Thoracic aorta (tissue), 2 donors: ENCODE results near the gene CNNM1. TPM values are rescaled to one million over a fixed set of nuclear protein-coding genes. Genes with fewer than 3 reads are reported as not detected.

ENCODE experiments used
- ATAC-seq: fragments of 150-250 bp; one replicate; pipeline ENCODE4 v1.8.0; 2017; ENCODE audit warnings: low read depth; ENCODE audit not compliant: insufficient number of reproducible peaks, low FRiP score
- DNase-seq: peaks from one replicate; pipeline ENCODE4 v3.0.0-alpha.2; 2020; ENCODE audit warnings: low spot score
- H3K27ac ChIP-seq, 2 donors: fragments of 200-600 bp; sonication (generic); 1 replicate in 1 of 2; 2 replicates in 1 of 2; pipeline ENCODE4 v1.5.1; 2016; ENCODE audit warnings: mild to moderate bottlenecking in 2 of 2, moderate library complexity in 2 of 2
- H3K27me3 ChIP-seq: fragments of 200-600 bp; sonication (generic); replicated peaks from 2 replicates; pipeline ENCODE4 v1.6.0; 2016; ENCODE audit warnings: mild to moderate bottlenecking; ENCODE audit not compliant: insufficient read depth
- H3K36me3 ChIP-seq: fragments of 200-600 bp; sonication (generic); one replicate; pipeline ENCODE4 v1.5.1; 2016
- H3K4me1 ChIP-seq, 2 donors: fragments of 200-600 bp; sonication (generic); 1 replicate in 1 of 2; 2 replicates in 1 of 2; pipeline versions ENCODE4 v1.5.1 to v1.6.0; 2016; ENCODE audit warnings: low read depth in 2 of 2, mild to moderate bottlenecking in 1 of 2; ENCODE audit not compliant: control insufficient read depth in 1 of 2
- H3K4me3 ChIP-seq: fragments of 200-600 bp; sonication (generic); 2 replicates; pipeline ENCODE4 v1.5.1; 2016; ENCODE audit warnings: mild to moderate bottlenecking
- H3K9me3 ChIP-seq: fragments of 200-600 bp; sonication (generic); 2 replicates; pipeline ENCODE4 v1.5.1; 2016
- CTCF ChIP-seq: fragments of 200-600 bp; sonication (generic); IDR thresholded peaks from one replicate; pipeline ENCODE4 v1.5.1; 2019; ENCODE audit warnings: antibody characterized with exemption
- total RNA-seq, 2 donors: library from RNA; depleted of rRNA; stranded (reverse); fragments of >200 nt; gene quantifications; one replicate each; pipeline versions ENCODE4 v1.1.0 to v1.2.3, GENCODE V29; 2016

Gene CNNM1
- total RNA-seq, 2 donors from 2014 or later = 0.35 to 0.68 TPM

GRCh38 chr10:99372546-99373271, 43.6 kb downstream of the CNNM1 start:
- Histone ChIP-seq H3K36me3 (no peaks in the 10 kb centered on the region), H3K27ac (no peak overlapping the region), H3K4me3 (no peak overlapping the region), H3K4me1 (no peaks in the 10 kb centered on the region), H3K27me3 (no peaks in the 10 kb centered on the region), H3K9me3 (no peaks in the 10 kb centered on the region)
- no peak for ATAC-seq
- no peak for TF ChIP-seq CTCF
- DNase-seq = no peak

DNA sequence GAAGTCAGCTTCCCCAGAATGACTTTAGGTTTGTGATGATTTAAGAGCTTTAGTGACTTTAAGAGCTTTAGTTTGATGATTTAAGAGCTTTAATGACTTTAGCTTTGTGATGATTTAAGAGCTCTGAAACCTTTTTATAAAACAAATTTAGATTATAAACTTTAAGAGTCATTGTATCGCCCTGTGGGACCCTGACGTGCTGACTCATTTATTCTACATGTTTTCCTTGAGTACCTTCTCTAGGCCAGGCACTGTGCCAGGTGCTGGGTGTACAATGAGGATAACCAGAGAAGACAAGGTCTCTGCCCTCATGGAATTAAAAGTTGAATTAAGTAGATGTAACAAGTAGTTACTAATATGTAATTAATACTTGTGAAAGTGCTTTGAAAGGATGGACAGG, 45.4 kb downstream of the CNNM1 start:
- no peaks in the 10 kb centered on the region for H3K4me1 ChIP-seq
- H3K4me3 ChIP-seq = no peak overlapping the region
- no peak for TF ChIP-seq CTCF
- no peaks in the 10 kb centered on the region for H3K27me3 ChIP-seq
- no peak for DNase-seq
- H3K36me3 ChIP-seq = no peaks in the 10 kb centered on the region
- H3K9me3 ChIP-seq = no peaks in the 10 kb centered on the region
- no peak for ATAC-seq
- H3K27ac ChIP-seq = no peak overlapping the region

DNA sequence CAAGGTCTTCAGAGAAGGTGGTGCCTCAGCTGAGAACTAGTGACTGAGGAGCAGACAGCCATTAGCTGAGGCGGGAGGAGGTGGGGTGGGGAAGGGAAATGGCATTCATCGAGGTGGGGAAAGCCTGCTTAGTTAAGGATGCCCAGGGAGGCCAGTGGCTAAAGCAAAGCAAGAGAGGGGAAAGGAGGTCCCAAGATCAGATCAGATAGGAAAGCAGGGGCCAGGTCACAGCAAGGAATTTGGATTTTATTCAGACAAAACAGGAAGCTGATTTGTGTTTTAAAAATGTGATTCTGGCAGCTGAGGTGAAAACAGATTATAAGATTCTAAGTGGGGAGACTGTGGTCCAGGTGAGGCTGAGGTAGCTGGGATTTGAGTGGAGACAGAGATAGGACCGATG, 45.8 kb downstream of the CNNM1 start:
- ATAC-seq (no peak), DNase-seq (no peak)
- Histone ChIP-seq H3K4me1 (no peaks in the 10 kb centered on the region), H3K27me3 (no peaks in the 10 kb centered on the region), H3K36me3 (no peaks in the 10 kb centered on the region), H3K4me3 (no peak overlapping the region), H3K27ac (no peak overlapping the region), H3K9me3 (no peaks in the 10 kb centered on the region)
- no peak for TF ChIP-seq CTCF

- Histone ChIP-seq H3K9me3 (no peaks in the 10 kb centered on the region), H3K27ac (no peak overlapping the region), H3K4me1 (no peaks in the 10 kb centered on the region)
Measured at GRCh38 chr10:99375426-99375825, 46.3 kb downstream of the CNNM1 start.

GRCh38 chr10:99382176-99382575, 53.0 kb downstream of the CNNM1 start:
- DNase-seq = no peak
- no peak for ATAC-seq
- no peaks in the 10 kb centered on the region for H3K9me3 ChIP-seq
- TF ChIP-seq CTCF = no peak
- no peak overlapping the region for H3K27ac ChIP-seq
- no peak overlapping the region for H3K4me3 ChIP-seq
- H3K27me3 ChIP-seq = no peaks in the 10 kb centered on the region
- H3K4me1 ChIP-seq = no peaks in the 10 kb centered on the region
- H3K36me3 ChIP-seq = no peaks in the 10 kb centered on the region

More at GRCh38 chr10:99375426-99375825, 46.3 kb downstream of the CNNM1 start:
- no peak for TF ChIP-seq CTCF
- no peaks in the 10 kb centered on the region for H3K36me3 ChIP-seq
- H3K27me3 ChIP-seq = no peaks in the 10 kb centered on the region
- ATAC-seq (no peak), DNase-seq (no peak)
- no peak overlapping the region for H3K4me3 ChIP-seq
